C4-2B (cell line): Measurements from ENCODE around the gene GOLGA1.

Source experiments
- ZFX ChIP-seq: fragments of 450-650 bp; IDR thresholded peaks from 2 replicates; pipeline ENCODE4 v1.6.1; 2017
- TF ChIP-seq, protein P1 (sequence below): fragments of 450-650 bp; conservative IDR thresholded peaks from 2 replicates; pipeline ENCODE4 v1.5.1; 2017; ENCODE audit warnings: mild to moderate bottlenecking

- TF ChIP-seq, protein P1, sequence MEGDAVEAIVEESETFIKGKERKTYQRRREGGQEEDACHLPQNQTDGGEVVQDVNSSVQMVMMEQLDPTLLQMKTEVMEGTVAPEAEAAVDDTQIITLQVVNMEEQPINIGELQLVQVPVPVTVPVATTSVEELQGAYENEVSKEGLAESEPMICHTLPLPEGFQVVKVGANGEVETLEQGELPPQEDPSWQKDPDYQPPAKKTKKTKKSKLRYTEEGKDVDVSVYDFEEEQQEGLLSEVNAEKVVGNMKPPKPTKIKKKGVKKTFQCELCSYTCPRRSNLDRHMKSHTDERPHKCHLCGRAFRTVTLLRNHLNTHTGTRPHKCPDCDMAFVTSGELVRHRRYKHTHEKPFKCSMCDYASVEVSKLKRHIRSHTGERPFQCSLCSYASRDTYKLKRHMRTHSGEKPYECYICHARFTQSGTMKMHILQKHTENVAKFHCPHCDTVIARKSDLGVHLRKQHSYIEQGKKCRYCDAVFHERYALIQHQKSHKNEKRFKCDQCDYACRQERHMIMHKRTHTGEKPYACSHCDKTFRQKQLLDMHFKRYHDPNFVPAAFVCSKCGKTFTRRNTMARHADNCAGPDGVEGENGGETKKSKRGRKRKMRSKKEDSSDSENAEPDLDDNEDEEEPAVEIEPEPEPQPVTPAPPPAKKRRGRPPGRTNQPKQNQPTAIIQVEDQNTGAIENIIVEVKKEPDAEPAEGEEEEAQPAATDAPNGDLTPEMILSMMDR = no peak
- TF ChIP-seq ZFX = no peak
Measured at GRCh38 chr9:124884376-124884775, 56.5 kb downstream of the GOLGA1 start.
